ENCODE results near the gene AK9. TPM values are rescaled to one million over a fixed set of nuclear protein-coding genes. Genes with fewer than 3 reads are reported as not detected.

Gene AK9
- total and polyA plus RNA-seq, 12 donors = 1.9 to 9.9 (median 5.4) TPM

- TF ChIP-seq POLR2A (IDR thresholded peaks at IDR 0.05) = no peak
- no peak for TF ChIP-seq CTCF (IDR thresholded peaks at IDR 0.05)
- Histone ChIP-seq H3K4me1 (replicated peaks in 1 of 2) (no peaks in the 10 kb centered on the region), H3K36me3 (replicated peaks in 1 of 2) (no peaks in the 10 kb centered on the region), H3K27ac (no peak overlapping the region), H3K4me3 (no peak overlapping the region), H3K9me3 (replicated peaks in 1 of 3) (no peaks in the 10 kb centered on the region), H3K27me3 (no peaks in the 10 kb centered on the region)
- intact Hi-C loops (cut with DNase I) = no loop called here
- DNase-seq = peak in 2 of 7 donors; percentile 28 to 63
Observed at GRCh38 chr6:109488001-109488400, 203.0 kb downstream of the AK9 start.

GRCh38 chr6:109486068-109486467 lies 204.9 kb downstream of the AK9 start:
- no peak for TF ChIP-seq POLR2A (IDR thresholded peaks at IDR 0.05)
- no peak for TF ChIP-seq CTCF (IDR thresholded peaks at IDR 0.05)
- no peaks in the 10 kb centered on the region for H3K9me3 ChIP-seq (replicated peaks in 1 of 3)
- intact Hi-C loops (cut with DNase I) = no loop called here
- H3K27ac ChIP-seq = no peak overlapping the region
- peaks cover 6 to 15% of the 10 kb centered on the region in 2 donors for H3K4me1 ChIP-seq (replicated peaks in 1 of 2)
- H3K36me3 ChIP-seq (replicated peaks in 1 of 2) = peaks cover 0 to 4% of the 10 kb centered on the region in 2 donors
- no peak for DNase-seq
- 88 to 97% (median 91%) methylated on average over 1 of the region's 1 CpG for WGBS, 4 donors
- no peak overlapping the region for H3K4me3 ChIP-seq
- H3K27me3 ChIP-seq = no peaks in the 10 kb centered on the region

GRCh38 chr6:109485266-109485935 lies 205.6 kb downstream of the AK9 start:
- intact Hi-C loops (cut with DNase I) = no loop called here
- Histone ChIP-seq H3K27ac (no peak overlapping the region), H3K27me3 (no peaks in the 10 kb centered on the region), H3K9me3 (replicated peaks in 1 of 3) (no peaks in the 10 kb centered on the region), H3K36me3 (replicated peaks in 1 of 2) (peaks cover 0 to 7% of the 10 kb centered on the region in 2 donors), H3K4me1 (replicated peaks in 1 of 2) (peaks cover 6 to 21% of the 10 kb centered on the region in 2 donors), H3K4me3 (no peak overlapping the region)
- TF ChIP-seq CTCF (IDR thresholded peaks at IDR 0.05) (no peak), POLR2A (IDR thresholded peaks at IDR 0.05) (no peak)
- DNase-seq = no peak
- 74 to 88% (median 79%) methylated on average over 3 of the region's 3 CpGs for WGBS, 4 donors

GRCh38 chr6:109484122-109484521 lies 206.9 kb downstream of the AK9 start:
- H3K9me3 ChIP-seq (replicated peaks in 1 of 3) = no peaks in the 10 kb centered on the region
- WGBS, 4 donors = 48 to 60% (median 54%) methylated on average over 3 of the region's 3 CpGs
- peaks cover 9 to 33% of the 10 kb centered on the region in 2 donors for H3K4me1 ChIP-seq (replicated peaks in 1 of 2)
- no peaks in the 10 kb centered on the region for H3K27me3 ChIP-seq
- peaks cover 0 to 7% of the 10 kb centered on the region in 2 donors for H3K36me3 ChIP-seq (replicated peaks in 1 of 2)
- DNase-seq = no peak
- TF ChIP-seq POLR2A (IDR thresholded peaks at IDR 0.05) = no peak
- no peak for TF ChIP-seq CTCF (IDR thresholded peaks at IDR 0.05)
- intact Hi-C loops (cut with DNase I) = no loop called here
- no peak overlapping the region for H3K4me3 ChIP-seq
- H3K27ac ChIP-seq = peak overlapping the region in 1 of 5 donors; percentile 20
